WI38 (cell line): ENCODE results near the gene IFNAR2.
"Not testable (repeated sequence)": the region's sequence is repeated elsewhere in the genome, so short reads cannot be mapped to it uniquely, and the experiment has no call there.

Experiments used
- H3K4me3 ChIP-seq: 2 replicates; pipeline ENCODE4 v1.5.1; 2011; ENCODE audit warnings: low read depth, mild to moderate bottlenecking, control low read depth, low read length
- CTCF ChIP-seq: IDR thresholded peaks from 2 replicates; pipeline ENCODE4 v1.5.1; 2012; ENCODE audit warnings: low read depth, mild to moderate bottlenecking, control low read depth, low read length

IFNAR2 gene

DNA sequence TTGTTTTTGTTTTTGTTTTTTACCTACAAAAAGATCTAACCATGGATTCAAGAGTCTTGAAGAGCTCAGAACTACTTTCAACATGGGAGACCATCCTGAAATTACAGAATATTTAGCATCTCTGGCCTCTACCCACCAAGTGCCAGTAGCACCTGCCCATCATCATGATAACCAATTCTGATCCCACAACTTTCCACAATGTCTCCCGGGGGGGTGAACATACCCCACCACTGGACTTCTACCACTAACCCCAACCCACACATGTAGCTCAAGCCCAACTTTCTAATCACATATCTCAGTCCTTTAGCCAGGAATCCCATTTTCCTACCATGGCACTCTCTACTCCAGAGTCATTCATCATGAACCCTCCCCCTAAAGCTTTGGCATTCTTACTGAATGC is 15.7 kb upstream of the IFNAR2 start:
- TF ChIP-seq CTCF, result no peak
- no peak overlapping the region for H3K4me3 ChIP-seq

DNA sequence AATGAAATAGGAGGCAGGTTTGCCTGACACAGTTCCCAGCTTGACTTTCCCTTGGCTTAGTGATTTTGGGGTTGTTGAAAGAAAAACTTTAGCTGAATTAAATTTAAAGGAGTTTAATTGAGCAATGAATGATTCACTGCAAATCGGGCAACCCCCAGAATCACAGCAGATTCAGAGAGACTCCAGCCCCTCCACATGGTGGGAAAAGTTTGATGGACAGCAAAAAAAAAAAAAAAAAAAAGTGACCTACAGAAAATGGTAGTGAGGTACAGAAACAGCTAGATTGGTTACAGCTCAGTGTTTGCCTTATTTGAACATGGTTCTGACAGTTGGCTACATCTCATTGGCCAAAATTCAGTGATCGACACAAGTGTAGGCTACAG is 12.6 kb upstream of the IFNAR2 start:
- TF ChIP-seq CTCF, result no peak
- no peak overlapping the region for H3K4me3 ChIP-seq

- TF ChIP-seq CTCF, result no peak
- no peak overlapping the region for H3K4me3 ChIP-seq
Observed at GRCh38 chr21:33219300-33219699, 10.4 kb upstream of the IFNAR2 start.

GRCh38 chr21:33219954-33220353 is 9.8 kb upstream of the IFNAR2 start:
- TF ChIP-seq CTCF, result no peak
- no peak overlapping the region for H3K4me3 ChIP-seq

DNA sequence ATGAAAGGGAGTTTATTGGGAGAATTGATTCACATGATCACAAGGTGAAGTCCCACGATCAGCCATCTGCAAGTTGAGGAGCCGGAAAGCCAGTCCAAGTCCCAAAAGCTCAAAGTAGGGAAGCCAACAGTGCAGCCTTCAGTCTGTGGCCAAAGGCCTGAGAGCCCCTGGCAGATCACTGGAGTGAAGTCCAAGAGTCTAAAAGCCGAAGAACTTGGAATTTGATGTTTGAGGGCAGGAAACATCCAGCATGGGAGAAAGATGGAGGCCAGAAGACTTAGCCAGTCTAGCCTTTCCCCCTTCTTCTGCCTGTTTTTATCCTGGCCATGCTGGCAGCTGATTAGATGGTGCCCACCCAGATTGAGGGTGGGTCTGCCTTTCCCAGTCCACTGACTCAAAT is 4.4 kb upstream of the IFNAR2 start:
- not testable (repeated sequence) for H3K4me3 ChIP-seq

DNA sequence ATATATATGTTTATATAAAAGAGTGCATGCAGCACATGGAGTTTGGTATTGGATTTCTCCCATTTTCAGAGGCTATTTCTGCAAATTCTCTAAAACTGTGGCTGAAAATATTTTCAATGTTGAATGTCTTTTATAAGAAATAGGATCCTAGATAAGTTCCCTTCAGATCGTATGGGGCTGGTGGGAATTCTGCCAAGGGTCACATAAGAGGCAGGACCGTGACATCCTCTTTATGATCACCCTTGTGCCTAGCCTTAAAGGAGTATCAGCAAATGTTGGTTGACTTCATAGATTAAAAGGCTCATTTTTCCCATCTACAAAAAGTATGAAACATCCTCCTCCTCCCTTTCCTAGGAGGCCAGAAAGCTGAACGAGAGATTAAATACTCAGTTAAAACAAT is 1.3 kb upstream of the IFNAR2 start:
- no peak overlapping the region for H3K4me3 ChIP-seq
- TF ChIP-seq CTCF, result no peak

DNA sequence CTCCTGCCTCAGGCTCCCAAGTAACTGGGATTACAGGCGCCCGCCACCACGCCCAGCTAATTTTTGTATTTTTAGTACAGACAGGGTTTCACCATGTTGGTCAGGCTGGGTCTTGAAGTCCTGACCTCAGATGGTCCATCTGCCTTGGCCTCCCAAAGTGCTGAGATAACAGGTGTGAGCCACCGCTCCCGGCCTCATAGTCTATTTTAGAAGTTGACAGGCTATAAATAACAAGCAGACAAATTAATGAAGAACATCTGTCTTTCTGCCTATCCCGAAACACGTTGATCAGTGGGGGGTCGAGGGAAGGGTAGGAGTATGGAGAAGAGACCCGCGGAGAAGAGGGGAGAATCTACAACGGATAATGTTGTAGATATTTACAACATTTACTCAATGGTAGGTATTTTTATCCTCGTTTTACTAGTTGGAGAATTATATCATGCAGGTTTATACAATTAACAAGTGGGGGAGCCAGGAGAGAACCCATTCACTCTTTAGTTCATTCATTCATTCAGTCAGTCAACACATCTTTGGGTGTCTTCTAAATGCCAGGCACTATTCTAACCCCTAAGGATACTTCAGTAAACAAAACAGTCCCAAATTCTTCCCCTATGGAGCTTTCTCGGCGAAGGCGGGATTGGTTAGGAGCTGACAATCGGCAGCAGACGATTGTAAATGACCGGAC is 497 bp upstream of the IFNAR2 start:
- no peak for TF ChIP-seq CTCF

More for the DNA sequence above, 497 bp upstream of the IFNAR2 start:
- H3K4me3 ChIP-seq, result peak overlapping the region; percentile 86
